Activated T-helper 9 cell treated with anti-CD3 and anti-CD28 coated beads, Interleukin-2, amount 50 U/mL, for 16 hours (primary cell): Measurements from ENCODE around the gene TPP1.

ENCODE experiments used
- DNase-seq: peaks from one replicate; pipeline ENCODE4 v3.0.0-alpha.2; 2020; ENCODE audit warnings: low read depth

The TPP1 gene

GRCh38 chr11:6627762-6628241 is 8.6 kb upstream of the TPP1 start:
- no peak for DNase-seq

- no peak for DNase-seq
Observed at GRCh38 chr11:6626971-6627761, 7.9 kb upstream of the TPP1 start.

- no peak for DNase-seq
Observed at GRCh38 chr11:6625832-6626420, 6.7 kb upstream of the TPP1 start.

GRCh38 chr11:6625156-6625831 is 6.1 kb upstream of the TPP1 start:
- no peak for DNase-seq

- DNase-seq = no peak
Observed at GRCh38 chr11:6623391-6624363, 4.5 kb upstream of the TPP1 start.

GRCh38 chr11:6622261-6623171 is 3.3 kb upstream of the TPP1 start:
- DNase-seq = no peak

- DNase-seq = no peak
Observed at GRCh38 chr11:6621711-6622211, 2.5 kb upstream of the TPP1 start.

GRCh38 chr11:6620636-6621035 is 1.4 kb upstream of the TPP1 start:
- no peak for DNase-seq

- peak; percentile 57 for DNase-seq
Observed at GRCh38 chr11:6618117-6619003, 862 bp downstream of the TPP1 start.

GRCh38 chr11:6617315-6617781 is 1.9 kb downstream of the TPP1 start:
- no peak for DNase-seq

- no peak for DNase-seq
Observed at GRCh38 chr11:6616596-6617250, 2.5 kb downstream of the TPP1 start.

GRCh38 chr11:6615882-6616585 is 3.2 kb downstream of the TPP1 start:
- no peak for DNase-seq

- no peak for DNase-seq
Observed at GRCh38 chr11:6615046-6615445, 4.2 kb downstream of the TPP1 start.

- no peak for DNase-seq
Observed at GRCh38 chr11:6614446-6614845, 4.8 kb downstream of the TPP1 start.

- DNase-seq = no peak
Observed at GRCh38 chr11:6613496-6613895, 5.7 kb downstream of the TPP1 start.

- peak; percentile 92 for DNase-seq
Observed at GRCh38 chr11:6612213-6613041, 6.8 kb downstream of the TPP1 start, which contains the start of gene TAF10. Gene TAF10, minus strand, starts transcription at chr11:6612216. Its CDS starts 27 bp downstream, at chr11:6612189.

GRCh38 chr11:6611963-6612212 is 7.3 kb downstream of the TPP1 start:
- DNase-seq = no peak
